HepG2 (cell line): ENCODE measurements around the gene FAM131C. TPM values are rescaled to one million over a fixed set of nuclear protein-coding genes. Genes with fewer than 3 reads are reported as not detected.

ENCODE experiments used
- ATAC-seq: fragments of 200-7000 bp; cut with Tn5 transposase; 3 replicates; pipeline ENCODE4 v1.9.1; 2020; ENCODE audit warnings: mild to moderate bottlenecking, moderate library complexity
- BruUV-seq: library from RNA; stranded (reverse); fragments of 400-500 nt; replicated peaks from 2 replicates; lab custom pipeline; 2021; lab: Mats Ljungman, UMichigan
- CTCF ChIA-PET: fragments of 300-600 bp; formaldehyde crosslinking; extraction: SDS; loops from one replicate; lab custom pipeline; 2021; ENCODE audit warnings: low total read pairs, inconsistent platforms, low intra/inter-chr PET ratio; lab: Yijun Ruan, JAX
- POLR2A ChIA-PET: fragments of 350-600 bp; sonication (Branson Sonifier 250); formaldehyde crosslinking; loops from one replicate; lab custom pipeline; 2020; ENCODE audit warnings: antibody characterized with exemption, inconsistent platforms; lab: Yijun Ruan, JAX
- DNase-seq: peaks from one replicate; pipeline ENCODE4 v3.0.0-alpha.2; 2015; ENCODE audit warnings: low spot score
- FAIRE-seq: peaks from 3 replicates; lab custom pipeline; 2011; peaks lifted over from hg19 to GRCh38; lab: Jason Lieb, UNC
- H2AFZ ChIP-seq: one replicate; pipeline ENCODE4 v1.6.1; 2011; ENCODE audit warnings: low read length, inconsistent platforms
- H3K27ac ChIP-seq: fragments of 300-600 bp; 3 replicates; pipeline ENCODE4 v1.8.0; 2011; ENCODE audit warnings: mixed run types, mild to moderate bottlenecking, mixed read lengths, low read length, inconsistent platforms; ENCODE audit not compliant: insufficient read depth; ENCODE audit errors: extremely low read length
- H3K27me3 ChIP-seq, 2 experiments: fragments of 200-600 bp in 1 of 2; 2 replicates in 1 of 2; 3 replicates in 1 of 2; pipeline versions ENCODE4 v1.6.0 to v1.8.0; 2011; ENCODE audit warnings: low read length in 2 of 2, mild to moderate bottlenecking in 2 of 2, moderate library complexity in 2 of 2, inconsistent platforms in 1 of 2; ENCODE audit not compliant: insufficient read depth in 2 of 2, control insufficient read depth in 1 of 2
- H3K36me3 ChIP-seq, 2 experiments: fragments of 200-600 bp in 1 of 2; replicated peaks in 1 of 2; 2 replicates in 1 of 2; 3 replicates in 1 of 2; pipeline versions ENCODE4 v1.5.1 to v1.8.0; 2011; ENCODE audit warnings: low read length in 2 of 2, inconsistent platforms in 1 of 2; ENCODE audit not compliant: insufficient read depth in 2 of 2, control insufficient read depth in 1 of 2
- H3K4me1 ChIP-seq: 2 replicates; pipeline ENCODE4 v1.5.1; 2012; ENCODE audit warnings: low read length, inconsistent platforms; ENCODE audit not compliant: insufficient read depth
- H3K4me2 ChIP-seq: 2 replicates; pipeline ENCODE4 v1.6.0; 2011; ENCODE audit warnings: low read depth, low read length, inconsistent platforms
- H3K4me3 ChIP-seq, 3 experiments: fragments of 200-600 bp in 1 of 3; sonication (generic), shearing (Covaris generic) in 1 of 3; replicated peaks in 1 of 3; 2 replicates each; pipeline ENCODE4 v1.5.1; 2011 to 2016; ENCODE audit warnings: low read length in 3 of 3, inconsistent platforms in 2 of 3, low read depth in 2 of 3, mild to moderate bottlenecking in 2 of 3, control low read depth in 1 of 3, mixed read lengths in 1 of 3; ENCODE audit not compliant: insufficient read depth in 1 of 3
- H3K79me2 ChIP-seq: one replicate; pipeline ENCODE4 v1.6.1; 2011; ENCODE audit warnings: low read length, inconsistent platforms; ENCODE audit not compliant: insufficient read depth
- H3K9ac ChIP-seq: 2 replicates; pipeline ENCODE4 v1.6.0; 2011; ENCODE audit warnings: mild to moderate bottlenecking, low read depth, low read length, inconsistent platforms; ENCODE audit not compliant: insufficient read depth
- H3K9me3 ChIP-seq: 2 replicates; pipeline ENCODE4 v1.5.1; 2012; ENCODE audit warnings: mild to moderate bottlenecking, low read length
- H4K20me1 ChIP-seq: 2 replicates; pipeline ENCODE4 v1.6.0; 2011; ENCODE audit warnings: inconsistent platforms, mild to moderate bottlenecking, low read length, moderate library complexity; ENCODE audit not compliant: insufficient read depth
- IRF2 ChIP-seq: IDR thresholded peaks from 2 replicates; pipeline ENCODE4 v1.6.1; 2018; ENCODE audit warnings: missing genetic modification reagents, missing compliant biosample characterization
- MXI1 ChIP-seq: IDR thresholded peaks from 3 replicates; pipeline ENCODE4 v1.6.1; 2012; ENCODE audit warnings: low read depth, low read length, inconsistent platforms, borderline replicate concordance
- PCBP1 ChIP-seq: fragments of 200-400 bp; formaldehyde crosslinking; IDR thresholded peaks from 2 replicates; pipeline ENCODE4 v1.6.1; 2017; ENCODE audit warnings: mild to moderate bottlenecking, low read depth, low read length, borderline replicate concordance
- RBM22 ChIP-seq: fragments of 200-400 bp; formaldehyde crosslinking; optimal IDR thresholded peaks from 2 replicates; pipeline ENCODE3; 2017; ENCODE audit warnings: mild to moderate bottlenecking, low read length, moderate library complexity
- SAFB2 ChIP-seq: sonication (generic); formaldehyde crosslinking; IDR thresholded peaks from 2 replicates; pipeline ENCODE4 v1.5.1; 2020; ENCODE audit warnings: missing genetic modification reagents, low read depth, mild to moderate bottlenecking, borderline replicate concordance
- THAP11 ChIP-seq: IDR thresholded peaks from 2 replicates; pipeline ENCODE4 v1.6.1; 2016; ENCODE audit warnings: missing biosample characterization, missing genetic modification reagents
- ZBTB33 ChIP-seq: sonication (generic); formaldehyde crosslinking; IDR thresholded peaks from 2 replicates; pipeline ENCODE4 v1.4.0; 2020; ENCODE audit warnings: missing genetic modification reagents
- ZC3H13 ChIP-seq: sonication (generic); formaldehyde crosslinking; IDR thresholded peaks from 2 replicates; pipeline ENCODE4 v1.8.1; 2023; ENCODE audit warnings: mild to moderate bottlenecking, missing genetic modification reagents, moderate library complexity
- ZFX ChIP-seq: sonication (generic); formaldehyde crosslinking; IDR thresholded peaks from 2 replicates; pipeline ENCODE4 v1.4.0; 2020; ENCODE audit warnings: mild to moderate bottlenecking, low read depth, missing genetic modification reagents, moderate library complexity
- ZNF720 ChIP-seq: sonication (generic); formaldehyde crosslinking; IDR thresholded peaks from 2 replicates; pipeline ENCODE4 v1.4.0; 2020; ENCODE audit warnings: missing genetic modification reagents
- WGBS: methylation state at CpG from one replicate; pipeline ENCODE4 v1.1.6; 2017; ENCODE audit warnings: low lambda C conversion rate; 5-methylcytosine and 5-hydroxymethylcytosine counted together
- in situ Hi-C: cut with HindIII; loops from 2 replicates; pipeline ENCODE4 v1.10.0; 2017; ENCODE audit warnings: low pct_unique_long_range_greater_than_20kb; ENCODE audit not compliant: extremely low pct_ligation_motif_present
- intact Hi-C: fragments of 100-400 bp; cut with micrococcal nuclease; formaldehyde crosslinking; loops from one replicate; pipeline ENCODE4 v1.10.0; 2022; ENCODE audit not compliant: unreplicated experiment
- polyA plus RNA-seq, 8 experiments: library from polyadenylated mRNA; depleted of rRNA in 3 of 8; stranded (reverse) in 7 of 8; unstranded in 1 of 8; fragments of >200 nt; fragmentation: Illumina TruSeq in 4 of 8; extraction: Trizol in 4 of 8; gene quantifications; 2 replicates each; pipeline versions ENCODE4 v1.2.1 to v1.2.3, GENCODE V29; 2011 to 2016; ENCODE audit warnings: low read depth in 4 of 8, missing spikeins in 1 of 8, mixed read lengths in 1 of 8; ENCODE audit not compliant: insufficient read depth in 1 of 8
- total RNA-seq, 5 experiments: library from RNA; depleted of rRNA; stranded (reverse); fragments of >200 nt; fragmentation: Illumina TruSeq; extraction: Trizol; gene quantifications; 2 replicates each; pipeline ENCODE4 v1.2.3, GENCODE V29; 2016; ENCODE audit warnings: low read depth in 1 of 5
- TF ChIP-seq, protein P1 (sequence below): sonication (generic); formaldehyde crosslinking; IDR thresholded peaks from 2 replicates; pipeline ENCODE4 v1.5.1; 2020; ENCODE audit warnings: missing genetic modification reagents, mild to moderate bottlenecking, borderline replicate concordance

The FAM131C gene
- total and polyA plus RNA-seq, 2 of the 13 experiments (the other 11 are each of a cell fraction or from before 2014, with no cell fraction given) = 0.07 TPM; not detected in 1

- ChIA-PET CTCF (no interaction called here), POLR2A (interaction anchor here (1.0 to 1.8 kb wide), 2 partner anchors 10 to 21 kb away, joined by 3 to 6 read pairs; no protein-coding TSS in a partner anchor)
- Histone ChIP-seq H3K4me1 (peaks cover 55% of the 10 kb centered on the region), H4K20me1 (peaks cover 24% of the 10 kb centered on the region; the same call in 1 of the 2 replicates), H2AFZ (no peak overlapping the region), H3K9me3 (no peaks in the 10 kb centered on the region), H3K4me2 (no peak overlapping the region), H3K4me3 (no peak overlapping the region), H3K27me3 (peaks cover 0 to 3% of the 10 kb centered on the region in 2 experiments; a peak in 1 of 5 replicates), H3K79me2 (no peaks in the 10 kb centered on the region), H3K27ac (no peak overlapping the region), H3K36me3 (peaks cover 27 to 34% of the 10 kb centered on the region in 2 experiments), H3K9ac (no peak overlapping the region)
- in situ Hi-C loops (no loop called here), intact Hi-C loops (no loop called here)
- 87% methylated on average over 6 of the region's 6 CpGs for WGBS
- BruUV-seq = no TSS peak
- no peak for TF ChIP-seq IRF2
- TF ChIP-seq, protein P1, sequence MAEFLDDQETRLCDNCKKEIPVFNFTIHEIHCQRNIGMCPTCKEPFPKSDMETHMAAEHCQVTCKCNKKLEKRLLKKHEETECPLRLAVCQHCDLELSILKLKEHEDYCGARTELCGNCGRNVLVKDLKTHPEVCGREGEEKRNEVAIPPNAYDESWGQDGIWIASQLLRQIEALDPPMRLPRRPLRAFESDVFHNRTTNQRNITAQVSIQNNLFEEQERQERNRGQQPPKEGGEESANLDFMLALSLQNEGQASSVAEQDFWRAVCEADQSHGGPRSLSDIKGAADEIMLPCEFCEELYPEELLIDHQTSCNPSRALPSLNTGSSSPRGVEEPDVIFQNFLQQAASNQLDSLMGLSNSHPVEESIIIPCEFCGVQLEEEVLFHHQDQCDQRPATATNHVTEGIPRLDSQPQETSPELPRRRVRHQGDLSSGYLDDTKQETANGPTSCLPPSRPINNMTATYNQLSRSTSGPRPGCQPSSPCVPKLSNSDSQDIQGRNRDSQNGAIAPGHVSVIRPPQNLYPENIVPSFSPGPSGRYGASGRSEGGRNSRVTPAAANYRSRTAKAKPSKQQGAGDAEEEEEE (CRISPR knock-in tag) = no peak
- TF ChIP-seq ZFX = 0 out of 2 replicates have a peak, but pooled peaks have one; percentile 30
- TF ChIP-seq SAFB2 (CRISPR knock-in tag) = no peak
- no peak for TF ChIP-seq THAP11 (CRISPR knock-in tag)
- TF ChIP-seq ZBTB33 (CRISPR knock-in tag) = peak; percentile 42; the same call in 1 of the 2 replicates
- peak; percentile 93 for TF ChIP-seq RBM22
- 0 out of 2 replicates have a peak, but pooled peaks have one; percentile 1 for TF ChIP-seq ZC3H13 (CRISPR knock-in tag)
- TF ChIP-seq PCBP1 = no peak
- TF ChIP-seq MXI1 = no peak
- no peak for TF ChIP-seq ZNF720
- DNase-seq = no peak
- no peak for FAIRE-seq
- ATAC-seq = no peak
Measured at GRCh38 chr1:16122916-16123315, 49.5 kb upstream of the FAM131C start.
